SK-MEL-5 (cell line): ENCODE measurements around the gene MAT2A. TPM values are rescaled to one million over a fixed set of nuclear protein-coding genes. Genes with fewer than 3 reads are reported as not detected.

ENCODE experiments used
- DNase-seq: peaks from one replicate; pipeline ENCODE4 v3.0.0-alpha.2; 2016; ENCODE audit warnings: low read depth, low spot score
- in situ Hi-C: cut with HindIII; loops from 2 replicates; pipeline ENCODE4 v1.10.0; 2016; ENCODE audit warnings: low sequenced_read_pairs, high pct_unique_total_duplicates, low pct_unique_long_range_greater_than_20kb
- polyA plus RNA-seq, 2 experiments: library from polyadenylated mRNA; depleted of rRNA; stranded (reverse); fragments of >200 nt; gene quantifications; 2 replicates each; pipeline ENCODE4 v1.2.3, GENCODE V29; 2015
- total RNA-seq: library from RNA; depleted of rRNA; stranded (reverse); fragments of >200 nt; shearing (Covaris generic); gene quantifications from 2 replicates; pipeline ENCODE4 v1.2.3, GENCODE V29; 2014; rRNA removed

The MAT2A gene
- 88.9 and 107 TPM in 2 replicates for total RNA-seq
- 112 and 158 TPM in 2 replicates for polyA plus RNA-seq (2015; cell fraction: cytosol; rRNA removed)
- polyA plus RNA-seq (2015; cell fraction: nucleus; rRNA removed), result 4,957 and 5,616 TPM in 2 replicates

DNA sequence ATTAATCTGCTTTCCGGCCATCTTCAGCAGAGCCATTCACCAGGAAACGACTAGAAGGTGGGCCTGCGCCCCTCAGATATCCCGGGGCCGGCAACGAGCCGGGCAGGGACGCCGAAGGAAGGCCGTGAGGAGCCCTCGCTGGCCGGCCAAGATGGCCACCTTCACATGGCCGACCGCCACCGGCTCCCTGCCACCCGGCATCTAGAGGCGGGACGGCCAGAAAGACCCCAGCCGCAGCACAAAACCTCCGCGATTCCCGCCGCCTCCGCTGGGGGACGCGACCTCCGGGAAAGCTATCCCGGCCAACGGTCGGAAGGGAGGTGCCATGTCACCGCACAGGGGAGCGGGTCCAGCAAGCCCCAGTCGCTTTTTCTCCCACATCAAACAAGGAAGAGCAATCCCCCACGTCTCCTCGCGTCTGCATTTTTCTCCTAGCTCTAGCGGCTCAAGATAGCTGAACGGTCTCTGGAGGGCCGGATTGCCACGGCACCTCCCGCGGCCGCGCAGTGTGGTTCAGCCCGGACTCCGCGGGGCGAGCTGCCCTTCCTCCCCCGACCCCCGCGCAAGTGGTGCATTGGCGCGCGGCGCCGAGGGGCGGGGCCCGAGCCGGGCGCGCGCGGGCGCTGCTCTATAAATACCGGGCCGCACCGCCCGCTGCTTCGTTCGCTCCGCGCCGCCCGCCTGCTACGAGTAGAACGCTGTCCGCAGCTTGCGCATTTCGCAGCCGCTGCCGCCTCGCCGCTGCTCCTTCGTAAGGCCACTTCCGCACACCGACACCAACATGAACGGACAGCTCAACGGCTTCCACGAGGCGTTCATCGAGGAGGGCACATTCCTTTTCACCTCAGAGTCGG is at the start of gene MAT2A:
Gene MAT2A (plus strand): TSS at position 662 of the 854 bp plus-strand sequence. CDS start 120 bp downstream, at position 782.
- DNase-seq, result peak; percentile 94
- in situ Hi-C loops, result no loop called here

GRCh38 chr2:85490861-85491755 is 47.9 kb upstream of the MAT2A start:
- in situ Hi-C loops, result no loop called here
- DNase-seq, result no peak

- DNase-seq, result no peak
- in situ Hi-C loops, result no loop called here
Observed at GRCh38 chr2:85496436-85496835, 42.5 kb upstream of the MAT2A start.

- in situ Hi-C loops, result no loop called here
- no peak for DNase-seq
Observed at GRCh38 chr2:85497944-85498630, 40.9 kb upstream of the MAT2A start.

DNA sequence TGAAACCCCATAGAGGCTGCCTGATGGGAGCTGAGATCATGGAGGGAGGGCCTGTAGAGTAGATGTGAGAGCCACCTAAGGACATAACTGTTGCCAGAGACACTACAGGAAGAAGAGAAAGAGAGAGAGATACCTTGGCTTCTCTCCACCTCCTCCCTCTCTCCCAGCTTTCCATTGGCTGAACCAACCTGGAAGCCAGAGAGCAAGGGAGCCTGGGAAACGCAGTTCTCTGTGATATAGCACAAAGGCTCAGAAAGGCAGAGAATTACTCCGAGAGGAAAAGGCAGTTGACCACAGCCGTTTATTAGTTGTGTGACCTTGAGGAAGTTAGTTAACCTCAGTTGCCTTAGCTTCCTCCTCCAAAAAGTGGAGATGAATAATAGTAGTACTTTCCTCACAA is 37.7 kb upstream of the MAT2A start:
- DNase-seq, result peak; percentile 58
- in situ Hi-C loops, result no loop called here

DNA sequence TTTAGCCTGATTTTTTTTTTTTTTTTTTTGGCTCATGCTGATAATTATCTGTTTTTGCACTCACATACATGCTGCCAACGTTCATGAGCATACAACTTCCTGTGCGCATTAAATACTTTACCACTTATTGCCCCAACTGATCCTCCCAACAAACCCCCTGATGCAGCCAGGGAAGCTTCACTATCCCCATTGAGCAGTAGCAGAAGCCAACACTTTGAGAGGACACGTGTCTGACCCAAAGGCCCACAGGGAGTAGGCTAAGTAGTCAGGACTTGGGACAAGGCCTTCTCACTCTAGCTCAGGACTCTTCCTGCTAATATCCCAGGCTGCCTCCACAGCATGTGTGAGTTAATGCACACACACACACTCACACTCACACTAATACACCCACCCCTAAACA is 36.2 kb upstream of the MAT2A start:
- no peak for DNase-seq
- in situ Hi-C loops, result no loop called here

DNA sequence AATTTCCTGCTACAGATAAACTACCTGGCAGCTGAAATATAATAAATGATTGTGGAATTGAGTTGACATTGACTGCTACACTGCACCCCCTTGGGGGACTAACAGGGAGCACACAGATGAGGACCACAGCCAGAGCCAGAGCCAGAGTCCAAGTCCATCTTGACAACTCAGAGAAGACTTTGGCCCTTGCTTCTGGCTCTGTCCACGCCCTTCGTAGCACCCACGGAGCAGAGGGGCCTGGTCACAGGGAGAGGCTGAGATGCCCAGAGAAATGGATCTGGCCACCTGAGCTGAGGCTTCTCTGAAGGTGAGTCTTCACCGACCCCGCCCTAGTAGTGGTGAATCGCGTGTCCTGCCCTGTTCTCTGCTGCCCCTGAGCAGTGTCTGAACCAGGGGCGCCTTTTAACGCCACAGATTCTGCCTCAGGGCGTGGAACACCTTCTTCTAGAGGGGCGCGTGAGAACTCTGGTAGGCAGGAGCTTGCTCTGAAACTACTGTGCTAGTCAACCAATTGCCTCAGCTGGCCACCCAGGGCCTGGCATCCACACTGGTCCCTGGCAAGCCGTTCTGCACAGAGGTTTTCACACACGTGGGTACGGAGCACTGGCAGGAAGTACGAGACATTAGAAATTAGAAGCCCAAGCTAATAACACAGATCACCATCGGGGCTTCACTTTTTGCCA is 35.7 kb upstream of the MAT2A start:
- no peak for DNase-seq
- in situ Hi-C loops, result no loop called here

DNA sequence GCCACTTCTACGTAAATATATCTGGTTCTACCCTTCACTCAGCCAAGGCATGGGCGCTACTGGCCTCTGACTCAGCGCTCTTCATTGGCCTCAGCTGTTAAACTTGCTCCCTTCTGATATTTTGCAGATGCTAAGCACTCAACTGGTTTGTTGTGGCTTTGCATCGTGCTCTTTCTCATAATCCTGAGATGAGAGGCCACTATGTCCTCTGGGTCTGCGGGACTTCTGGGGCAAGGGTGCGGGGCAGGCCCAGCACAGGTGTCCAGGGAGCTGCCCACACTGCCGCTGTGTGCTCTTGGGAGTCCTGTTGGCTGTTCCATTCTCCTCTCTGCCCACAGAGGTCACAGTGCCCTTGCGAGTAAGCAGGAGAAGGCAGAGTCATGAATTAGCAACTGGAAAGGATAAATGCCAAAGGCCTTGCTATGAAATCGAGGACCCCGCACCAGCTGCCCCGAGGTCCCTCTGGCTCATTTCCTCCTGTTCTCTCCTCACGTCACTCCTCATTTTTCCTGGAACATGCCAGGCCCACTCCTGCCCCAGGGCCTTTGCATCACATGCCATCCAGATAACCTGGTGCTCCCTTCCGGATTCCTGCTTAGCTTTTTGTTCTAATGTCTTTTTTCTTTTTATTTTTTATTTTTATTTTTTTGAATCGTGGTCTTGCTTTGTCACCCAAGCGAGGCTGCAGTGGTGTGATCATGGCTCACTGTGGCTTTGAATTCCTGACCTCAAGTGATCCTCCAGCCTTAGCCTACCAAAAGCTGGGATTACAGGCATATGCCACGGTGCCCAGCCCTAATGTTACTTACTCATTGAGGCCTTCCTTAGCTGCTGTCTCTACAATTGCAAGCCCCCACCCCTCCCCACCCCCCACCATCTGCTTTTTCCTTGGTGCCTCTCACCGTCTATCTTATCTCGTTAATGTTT is 34.9 kb upstream of the MAT2A start:
- in situ Hi-C loops, result no loop called here
- DNase-seq, result no peak

DNA sequence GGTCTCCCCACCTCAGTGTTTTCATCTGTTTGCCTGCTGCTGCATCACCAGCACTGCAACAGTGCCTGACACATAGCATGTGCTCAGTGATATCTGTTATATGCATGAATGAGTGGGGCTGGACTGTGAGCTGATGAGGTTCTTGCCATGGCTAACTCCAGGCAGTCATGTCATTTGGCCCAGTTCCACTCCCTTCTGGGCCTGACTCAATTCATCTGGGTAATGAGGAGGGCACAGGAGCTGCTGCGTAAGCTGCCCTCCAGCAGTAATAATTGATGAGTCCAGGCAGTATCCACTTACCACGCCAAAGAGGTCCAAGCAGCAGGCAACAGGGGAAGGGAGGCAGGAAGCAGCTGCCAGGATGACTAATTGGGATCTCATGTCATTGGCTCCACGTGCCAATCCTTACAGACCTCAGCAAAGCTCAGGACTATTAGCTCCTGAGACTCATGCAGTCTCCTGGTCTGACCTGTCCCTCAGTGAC is 34.1 kb upstream of the MAT2A start:
- in situ Hi-C loops, result no loop called here
- peak; percentile 74 for DNase-seq

GRCh38 chr2:85505551-85506238 is 33.3 kb upstream of the MAT2A start:
- no peak for DNase-seq

GRCh38 chr2:85506768-85507181 is 32.2 kb upstream of the MAT2A start:
- DNase-seq, result no peak
- in situ Hi-C loops, result no loop called here

More at GRCh38 chr2:85505551-85506238, 33.3 kb upstream of the MAT2A start:
- in situ Hi-C loops, result no loop called here

- DNase-seq, result no peak
- in situ Hi-C loops, result no loop called here
Observed at GRCh38 chr2:85511008-85511811, 27.8 kb upstream of the MAT2A start.

GRCh38 chr2:85514323-85514722 is 24.6 kb upstream of the MAT2A start:
- in situ Hi-C loops, result no loop called here
- DNase-seq, result no peak

GRCh38 chr2:85516653-85517389 is 22.1 kb upstream of the MAT2A start:
- in situ Hi-C loops, result no loop called here
- no peak for DNase-seq
